Lung (tissue), 12 donors: ENCODE measurements around the gene PRDX1. TPM values are rescaled to one million over a fixed set of nuclear protein-coding genes. Genes with fewer than 3 reads are reported as not detected.
A peak's percentile ranks its signal among the peaks of the same experiment; 100 is the strongest.
"Not testable (repeated sequence)": the region's sequence is repeated elsewhere in the genome, so short reads cannot be mapped to it uniquely, and the experiment has no call there.

ENCODE experiments used
- ATAC-seq: fragments of 200-7000 bp; cut with Tn5 transposase; one replicate; pipeline ENCODE4 v1.9.1; 2020; ENCODE audit warnings: moderate number of reproducible peaks; ENCODE audit not compliant: insufficient read depth, low FRiP score
- DNase-seq, 3 donors: peaks; one replicate each; pipeline ENCODE4 v3.0.0-alpha.2; 2013 to 2017
- H3K27ac ChIP-seq, 2 donors: one replicate each; pipeline ENCODE4 v1.5.1; 2013; ENCODE audit warnings: mild to moderate bottlenecking in 2 of 2, moderate library complexity in 2 of 2, control low read depth in 1 of 2, inconsistent platforms in 1 of 2, low read depth in 1 of 2, low read length in 1 of 2
- H3K27me3 ChIP-seq, 3 donors: one replicate each; pipeline ENCODE4 v1.5.1; 2013; ENCODE audit warnings: low read length in 2 of 3; ENCODE audit not compliant: control insufficient read depth in 3 of 3, insufficient read depth in 3 of 3
- H3K36me3 ChIP-seq, 4 donors: one replicate each; pipeline ENCODE4 v1.5.1; 2013; ENCODE audit warnings: low read length in 4 of 4, mild to moderate bottlenecking in 1 of 4, moderate library complexity in 1 of 4; ENCODE audit not compliant: control insufficient read depth in 4 of 4, insufficient read depth in 4 of 4
- H3K4me1 ChIP-seq, 5 donors: one replicate each; pipeline ENCODE4 v1.5.1; 2013; ENCODE audit warnings: low read length in 5 of 5, mild to moderate bottlenecking in 2 of 5, moderate library complexity in 1 of 5; ENCODE audit not compliant: control insufficient read depth in 5 of 5, insufficient read depth in 5 of 5
- H3K4me3 ChIP-seq: one replicate; pipeline ENCODE4 v1.5.1; 2013; ENCODE audit warnings: mild to moderate bottlenecking, control low read depth, moderate library complexity
- H3K9ac ChIP-seq, 2 donors: one replicate each; pipeline ENCODE4 v1.5.1; 2013; ENCODE audit warnings: low read length in 2 of 2, control low read depth in 1 of 2; ENCODE audit not compliant: insufficient read depth in 1 of 2
- H3K9me3 ChIP-seq, 4 donors: one replicate each; pipeline ENCODE4 v1.5.1; 2013; ENCODE audit warnings: low read length in 3 of 4, mild to moderate bottlenecking in 1 of 4, moderate library complexity in 1 of 4; ENCODE audit not compliant: control insufficient read depth in 4 of 4, insufficient read depth in 3 of 4
- CTCF ChIP-seq: IDR thresholded peaks from 2 replicates; pipeline ENCODE4 v1.5.1; 2012; ENCODE audit warnings: mild to moderate bottlenecking; ENCODE audit errors: control extremely low read depth, extremely low read depth
- WGBS, 2 donors: extraction: QIAGEN DNeasy Blood & Tissue Kit; methylation state at CpG; one replicate each; pipeline ENCODE4 v1.1.7; 2013; 5-methylcytosine and 5-hydroxymethylcytosine counted together
- polyA plus RNA-seq, 2 donors: library from polyadenylated mRNA; stranded (reverse); fragments of 200-250 nt; gene quantifications; one replicate each; pipeline ENCODE4 v1.2.1, GENCODE V29; 2013
- total RNA-seq, 2 donors: library from RNA; depleted of rRNA in 1 of 2; stranded (reverse); fragments of >200 nt in 1 of 2; gene quantifications; one replicate each; pipeline ENCODE4 v1.2.1, GENCODE V29; 2014 to 2021
- donor health status: control.
- donor health status: control.
- donor health status: Bipolar disorder and iron deficiency.
- donor health status: healthy.
- donor health status: DM: yes; HTN: yes; CAD: no.

The PRDX1 gene
- total and polyA plus RNA-seq, 4 donors: 208 to 926 (median 546) TPM

- Histone ChIP-seq H3K9ac (no peak overlapping the region), H3K4me1 (peaks cover 0 to 3% (median 0%) of the 10 kb centered on the region in 5 donors), H3K27me3 (no peaks in the 10 kb centered on the region), H3K4me3 (no peak overlapping the region), H3K36me3 (no peaks in the 10 kb centered on the region), H3K9me3 (no peaks in the 10 kb centered on the region), H3K27ac (no peak overlapping the region)
- no peak for TF ChIP-seq CTCF
- ATAC-seq (no peak), DNase-seq (peak; percentile 22 to 56 (median 24))
- 75 to 88% methylated on average over 1 of the region's 1 CpG for WGBS, 2 donors
Observed at GRCh38 chr1:45526135-45526644, 4.5 kb upstream of the PRDX1 start.

GRCh38 chr1:45523975-45524374 lies 2.3 kb upstream of the PRDX1 start:
- H3K36me3 ChIP-seq, H3K27me3 ChIP-seq, ATAC-seq, H3K27ac ChIP-seq, H3K4me1 ChIP-seq, H3K4me3 ChIP-seq, DNase-seq, H3K9ac ChIP-seq, H3K9me3 ChIP-seq: not testable (repeated sequence)
- WGBS, 2 donors: 87 to 90% methylated on average over 10 of the region's 10 CpGs

- peaks cover 0 to 11% (median 7%) of the 10 kb centered on the region in 5 donors for H3K4me1 ChIP-seq
- not testable (repeated sequence) for H3K27ac ChIP-seq, H3K36me3 ChIP-seq, H3K27me3 ChIP-seq, H3K4me3 ChIP-seq, H3K9me3 ChIP-seq, ATAC-seq, DNase-seq, H3K9ac ChIP-seq
- WGBS, 2 donors: 32 to 60% methylated on average over 2 of the region's 2 CpGs
Observed at GRCh38 chr1:45523516-45523915, 1.8 kb upstream of the PRDX1 start.

- Histone ChIP-seq H3K27ac (peak overlapping the region; percentile 96 to 98), H3K4me3 (peak overlapping the region; percentile 39), H3K36me3 (peaks cover 0 to 5% (median 1%) of the 10 kb centered on the region in 4 donors), H3K9ac (peak overlapping the region in 1 of 2 donors; percentile 85), H3K27me3 (no peaks in the 10 kb centered on the region), H3K9me3 (no peaks in the 10 kb centered on the region), H3K4me1 (peaks cover 0 to 12% (median 7%) of the 10 kb centered on the region in 5 donors)
- TF ChIP-seq CTCF: no peak
- 77 to 82% methylated on average over 21 of the region's 21 CpGs for WGBS, 2 donors
- no peak for DNase-seq
- ATAC-seq: no peak
Observed at GRCh38 chr1:45522324-45523104, 830 bp upstream of the PRDX1 start.

GRCh38 chr1:45519774-45520173 lies 1.9 kb downstream of the PRDX1 start:
- Histone ChIP-seq H3K4me1 (peaks cover 1 to 14% (median 10%) of the 10 kb centered on the region in 5 donors), H3K36me3 (peaks cover 14 to 25% (median 22%) of the 10 kb centered on the region in 4 donors)
- H3K27ac ChIP-seq, ATAC-seq, H3K4me3 ChIP-seq, H3K27me3 ChIP-seq, H3K9me3 ChIP-seq, H3K9ac ChIP-seq, DNase-seq: not testable (repeated sequence)
- 77 to 79% methylated on average over 16 of the region's 16 CpGs for WGBS, 2 donors
